ENCODE results near the gene ZBTB16. TPM values are rescaled to one million over a fixed set of nuclear protein-coding genes. Genes with fewer than 3 reads are reported as not detected.

ZBTB16 gene
- total RNA-seq, 4 donors from 2014 or later = 25.5 to 302 (median 151) TPM

DNA sequence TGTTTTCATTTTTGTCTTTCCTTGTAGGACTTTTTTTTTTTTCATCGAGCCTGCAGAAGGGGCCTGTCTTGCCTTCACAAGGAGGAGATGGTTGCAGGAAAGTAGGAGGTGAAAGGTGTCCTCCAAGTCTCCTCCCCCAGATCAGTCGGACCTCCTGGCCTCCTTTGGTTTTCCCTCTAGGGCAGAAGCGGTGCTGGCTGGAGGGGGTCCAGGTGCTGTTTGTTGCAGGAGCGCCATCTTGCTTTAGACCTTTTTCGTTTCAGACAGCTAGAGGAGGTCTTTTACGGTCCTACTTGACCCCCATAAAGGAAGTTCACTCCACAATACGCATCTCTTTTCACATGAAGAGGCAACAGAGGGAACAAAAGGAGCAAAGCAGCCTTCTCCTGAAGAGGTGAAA lies 66.0 kb downstream of the ZBTB16 start:
- no peaks in the 10 kb centered on the region for H3K9me3 ChIP-seq
- no peak overlapping the region for H3K4me3 ChIP-seq
- intact Hi-C loops (cut with DNase I; ENCODE audit: low total_unique reads) = loop anchor here (10.0 kb wide), 1 partner anchor 61 kb away; no protein-coding TSS in a partner anchor
- TF ChIP-seq, protein P1, sequence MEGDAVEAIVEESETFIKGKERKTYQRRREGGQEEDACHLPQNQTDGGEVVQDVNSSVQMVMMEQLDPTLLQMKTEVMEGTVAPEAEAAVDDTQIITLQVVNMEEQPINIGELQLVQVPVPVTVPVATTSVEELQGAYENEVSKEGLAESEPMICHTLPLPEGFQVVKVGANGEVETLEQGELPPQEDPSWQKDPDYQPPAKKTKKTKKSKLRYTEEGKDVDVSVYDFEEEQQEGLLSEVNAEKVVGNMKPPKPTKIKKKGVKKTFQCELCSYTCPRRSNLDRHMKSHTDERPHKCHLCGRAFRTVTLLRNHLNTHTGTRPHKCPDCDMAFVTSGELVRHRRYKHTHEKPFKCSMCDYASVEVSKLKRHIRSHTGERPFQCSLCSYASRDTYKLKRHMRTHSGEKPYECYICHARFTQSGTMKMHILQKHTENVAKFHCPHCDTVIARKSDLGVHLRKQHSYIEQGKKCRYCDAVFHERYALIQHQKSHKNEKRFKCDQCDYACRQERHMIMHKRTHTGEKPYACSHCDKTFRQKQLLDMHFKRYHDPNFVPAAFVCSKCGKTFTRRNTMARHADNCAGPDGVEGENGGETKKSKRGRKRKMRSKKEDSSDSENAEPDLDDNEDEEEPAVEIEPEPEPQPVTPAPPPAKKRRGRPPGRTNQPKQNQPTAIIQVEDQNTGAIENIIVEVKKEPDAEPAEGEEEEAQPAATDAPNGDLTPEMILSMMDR (IDR thresholded peaks at IDR 0.05) = no peak
- no peak for TF ChIP-seq POLR2A (IDR thresholded peaks at IDR 0.05)
- H3K27ac ChIP-seq = no peak overlapping the region
- DNase-seq = no peak
- no peaks in the 10 kb centered on the region for H3K27me3 ChIP-seq
- H3K4me1 ChIP-seq = peaks cover 5 to 8% of the 10 kb centered on the region in 2 donors
- no peaks in the 10 kb centered on the region for H3K36me3 ChIP-seq

DNA sequence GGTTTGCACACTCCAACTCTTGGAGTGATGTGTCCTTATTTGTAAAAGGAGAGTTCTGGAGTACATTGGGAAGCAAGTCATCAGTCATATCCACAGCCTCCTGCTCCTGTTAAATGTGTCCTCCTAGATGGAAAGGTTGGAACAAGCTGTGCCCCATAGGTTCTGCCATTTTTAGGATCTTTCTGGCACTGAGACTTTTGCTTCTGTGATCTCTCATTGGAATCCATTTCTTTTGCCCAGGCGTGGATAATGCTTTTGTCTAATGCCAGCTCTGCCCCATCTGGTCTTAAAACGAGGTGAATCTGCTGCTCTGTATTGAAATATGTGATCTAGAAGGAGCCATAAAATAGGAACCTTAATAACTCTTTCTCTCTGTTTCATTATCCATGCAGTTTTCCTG lies 66.4 kb downstream of the ZBTB16 start:
- no peaks in the 10 kb centered on the region for H3K36me3 ChIP-seq
- no peak overlapping the region for H3K27ac ChIP-seq
- peaks cover 6 to 8% of the 10 kb centered on the region in 2 donors for H3K4me1 ChIP-seq
- DNase-seq = no peak
- H3K9me3 ChIP-seq = no peaks in the 10 kb centered on the region
- no peak overlapping the region for H3K4me3 ChIP-seq
- intact Hi-C loops (cut with DNase I; ENCODE audit: low total_unique reads) = loop anchor here (10.0 kb wide), 1 partner anchor 61 kb away; no protein-coding TSS in a partner anchor
- TF ChIP-seq, protein P1 (IDR thresholded peaks at IDR 0.05) = no peak
- H3K27me3 ChIP-seq = no peaks in the 10 kb centered on the region

- intact Hi-C loops (cut with DNase I; ENCODE audit: low total_unique reads) = loop anchor here (10.0 kb wide), 1 partner anchor 64 kb away; no protein-coding TSS in a partner anchor
- no peak overlapping the region for H3K4me3 ChIP-seq
- DNase-seq = no peak
- TF ChIP-seq, protein P1 (IDR thresholded peaks at IDR 0.05) = no peak
- TF ChIP-seq POLR2A (IDR thresholded peaks at IDR 0.05) = no peak
- no peaks in the 10 kb centered on the region for H3K36me3 ChIP-seq
- H3K27me3 ChIP-seq = no peaks in the 10 kb centered on the region
- peak overlapping the region in 1 of 2 donors; percentile 38 for H3K27ac ChIP-seq
- H3K9me3 ChIP-seq = no peaks in the 10 kb centered on the region
- H3K4me1 ChIP-seq = peaks cover 22% of the 10 kb centered on the region in 2 donors
These were observed 68.9 kb downstream of the ZBTB16 start for GRCh38 chr11:114128399-114128798.

GRCh38 chr11:114129142-114129541 lies 69.6 kb downstream of the ZBTB16 start:
- H3K36me3 ChIP-seq = no peaks in the 10 kb centered on the region

GRCh38 chr11:114129699-114130098 lies 70.2 kb downstream of the ZBTB16 start:
- DNase-seq = no peak
- Histone ChIP-seq H3K9me3 (no peaks in the 10 kb centered on the region), H3K27ac (peak overlapping the region in 1 of 2 donors; percentile 24), H3K4me3 (no peak overlapping the region), H3K27me3 (no peaks in the 10 kb centered on the region), H3K4me1 (peaks cover 26 to 30% of the 10 kb centered on the region in 2 donors), H3K36me3 (no peaks in the 10 kb centered on the region)
- TF ChIP-seq, protein P1 (IDR thresholded peaks at IDR 0.05) = no peak
- TF ChIP-seq POLR2A (IDR thresholded peaks at IDR 0.05) = no peak
- intact Hi-C loops (cut with DNase I; ENCODE audit: low total_unique reads) = loop anchor here (10.0 kb wide), 1 partner anchor 65 kb away; no protein-coding TSS in a partner anchor

More at GRCh38 chr11:114129142-114129541, 69.6 kb downstream of the ZBTB16 start:
- H3K27me3 ChIP-seq = no peaks in the 10 kb centered on the region
- TF ChIP-seq, protein P1 (IDR thresholded peaks at IDR 0.05) = no peak
- TF ChIP-seq POLR2A (IDR thresholded peaks at IDR 0.05) = no peak
- H3K27ac ChIP-seq = no peak overlapping the region
- no peak for DNase-seq
- H3K9me3 ChIP-seq = no peaks in the 10 kb centered on the region
- H3K4me3 ChIP-seq = no peak overlapping the region
- peaks cover 22 to 29% of the 10 kb centered on the region in 2 donors for H3K4me1 ChIP-seq
- intact Hi-C loops (cut with DNase I; ENCODE audit: low total_unique reads) = loop anchor here (10.0 kb wide), 1 partner anchor 64 kb away; no protein-coding TSS in a partner anchor

All from uterus (tissue), 4 donors.